MM.1S (cell line): ENCODE measurements around the gene RRAGC.

Experiments
- EZH2 ChIP-seq: fragments of 300-600 bp; sonication (generic); optimal IDR thresholded peaks from 2 replicates; pipeline ENCODE3; 2017; ENCODE audit warnings: low read depth, mild to moderate bottlenecking, antibody characterized with exemption, low read length, mixed read lengths
- EZH2phosphoT487 ChIP-seq: fragments of 300-600 bp; sonication (generic); IDR thresholded peaks from 2 replicates; pipeline ENCODE4 v1.6.1; 2018; ENCODE audit warnings: antibody characterized with exemption, low read length
- TF ChIP-seq, protein P1 (sequence below): fragments of 300-600 bp; sonication (generic); IDR thresholded peaks from 2 replicates; pipeline ENCODE4 v1.5.1; 2016; ENCODE audit warnings: antibody characterized with exemption, low read length, mixed read lengths

DNA sequence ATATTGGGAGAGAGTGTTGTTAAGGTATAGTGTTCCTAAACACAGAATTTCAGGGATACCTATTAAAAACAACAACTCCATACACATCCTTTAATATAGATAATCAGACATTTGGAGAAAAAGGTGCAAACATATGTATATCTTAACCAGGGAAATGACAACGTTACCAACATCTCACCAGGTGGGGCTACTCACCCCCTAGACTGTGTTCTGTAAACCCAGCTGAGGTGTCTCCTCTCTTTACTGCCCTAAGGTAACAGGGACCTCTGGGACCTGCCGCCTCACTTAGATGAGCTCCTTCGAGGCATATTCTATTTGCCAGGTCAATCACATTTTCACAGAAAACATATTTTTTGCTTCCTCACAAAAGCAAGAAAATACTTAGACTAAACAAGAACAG lies 13.4 kb downstream of the RRAGC start:
- TF ChIP-seq, protein P1, sequence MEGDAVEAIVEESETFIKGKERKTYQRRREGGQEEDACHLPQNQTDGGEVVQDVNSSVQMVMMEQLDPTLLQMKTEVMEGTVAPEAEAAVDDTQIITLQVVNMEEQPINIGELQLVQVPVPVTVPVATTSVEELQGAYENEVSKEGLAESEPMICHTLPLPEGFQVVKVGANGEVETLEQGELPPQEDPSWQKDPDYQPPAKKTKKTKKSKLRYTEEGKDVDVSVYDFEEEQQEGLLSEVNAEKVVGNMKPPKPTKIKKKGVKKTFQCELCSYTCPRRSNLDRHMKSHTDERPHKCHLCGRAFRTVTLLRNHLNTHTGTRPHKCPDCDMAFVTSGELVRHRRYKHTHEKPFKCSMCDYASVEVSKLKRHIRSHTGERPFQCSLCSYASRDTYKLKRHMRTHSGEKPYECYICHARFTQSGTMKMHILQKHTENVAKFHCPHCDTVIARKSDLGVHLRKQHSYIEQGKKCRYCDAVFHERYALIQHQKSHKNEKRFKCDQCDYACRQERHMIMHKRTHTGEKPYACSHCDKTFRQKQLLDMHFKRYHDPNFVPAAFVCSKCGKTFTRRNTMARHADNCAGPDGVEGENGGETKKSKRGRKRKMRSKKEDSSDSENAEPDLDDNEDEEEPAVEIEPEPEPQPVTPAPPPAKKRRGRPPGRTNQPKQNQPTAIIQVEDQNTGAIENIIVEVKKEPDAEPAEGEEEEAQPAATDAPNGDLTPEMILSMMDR = no peak
- TF ChIP-seq EZH2 (no peak), EZH2phosphoT487 (no peak)
